ENCODE measurements around the gene DCAF11. TPM values are rescaled to one million over a fixed set of nuclear protein-coding genes. Genes with fewer than 3 reads are reported as not detected.

DCAF11 gene
- 42.9 and 54.3 TPM in 2 replicates for total RNA-seq

GRCh38 chr14:24114532-24115421, at the start of gene DCAF11, which contains the start of gene NRL:
DCAF11 (plus strand) TSS chr14:24114777; CDS start chr14:24115595, 818 bp downstream.
NRL (minus strand) TSS chr14:24114949; CDS start chr14:24082848, 32,101 bp downstream.

DNA sequence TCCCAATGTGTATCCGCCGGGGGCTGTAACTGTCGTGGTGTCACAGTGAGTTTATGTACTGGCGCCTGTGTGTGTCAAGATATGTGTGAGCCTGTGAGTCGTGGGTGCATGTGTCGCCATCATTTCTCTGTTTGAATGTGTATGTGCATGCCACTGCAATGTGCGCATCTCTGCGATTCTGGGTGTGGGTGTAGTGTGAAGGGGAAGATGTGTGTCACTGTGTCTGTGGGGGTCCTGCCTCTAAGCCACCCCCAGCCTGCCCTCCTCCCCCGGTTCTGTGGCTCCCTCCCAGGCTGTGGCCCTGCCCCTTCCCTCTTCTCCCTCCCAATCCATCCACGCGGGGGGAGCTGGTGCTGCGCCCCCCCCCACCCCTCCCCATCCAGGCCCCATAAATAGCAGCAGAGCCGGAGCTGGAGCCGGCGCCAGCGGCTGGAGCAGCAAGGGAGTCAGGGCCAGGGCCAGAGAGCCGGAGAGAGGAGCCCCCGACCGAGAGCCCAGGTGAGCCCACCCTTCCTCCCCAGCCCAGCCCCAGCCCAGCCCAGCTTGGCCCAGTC, 43.4 kb upstream of the DCAF11 start, which contains the start of gene CPNE6:
CPNE6 (plus strand) TSS at position 419 of the 554 bp plus-strand sequence. CDS start 1,375 bp downstream, outside the sequence.

GRCh38 chr14:24093901-24094840, 20.4 kb upstream of the DCAF11 start, which contains the start of gene PCK2:
PCK2 (plus strand) TSS chr14:24094311; CDS start chr14:24094406, 95 bp downstream.

GRCh38 chr14:24130380-24130716, 15.8 kb downstream of the DCAF11 start, which contains the start of gene FITM1:
FITM1 (plus strand) TSS chr14:24130659; CDS start chr14:24131564, 905 bp downstream.

GRCh38 chr14:24135834-24136683, 21.5 kb downstream of the DCAF11 start, which contains the start of gene PSME1:
PSME1 (plus strand) TSS chr14:24136194; CDS start chr14:24136263, 69 bp downstream.

DNA sequence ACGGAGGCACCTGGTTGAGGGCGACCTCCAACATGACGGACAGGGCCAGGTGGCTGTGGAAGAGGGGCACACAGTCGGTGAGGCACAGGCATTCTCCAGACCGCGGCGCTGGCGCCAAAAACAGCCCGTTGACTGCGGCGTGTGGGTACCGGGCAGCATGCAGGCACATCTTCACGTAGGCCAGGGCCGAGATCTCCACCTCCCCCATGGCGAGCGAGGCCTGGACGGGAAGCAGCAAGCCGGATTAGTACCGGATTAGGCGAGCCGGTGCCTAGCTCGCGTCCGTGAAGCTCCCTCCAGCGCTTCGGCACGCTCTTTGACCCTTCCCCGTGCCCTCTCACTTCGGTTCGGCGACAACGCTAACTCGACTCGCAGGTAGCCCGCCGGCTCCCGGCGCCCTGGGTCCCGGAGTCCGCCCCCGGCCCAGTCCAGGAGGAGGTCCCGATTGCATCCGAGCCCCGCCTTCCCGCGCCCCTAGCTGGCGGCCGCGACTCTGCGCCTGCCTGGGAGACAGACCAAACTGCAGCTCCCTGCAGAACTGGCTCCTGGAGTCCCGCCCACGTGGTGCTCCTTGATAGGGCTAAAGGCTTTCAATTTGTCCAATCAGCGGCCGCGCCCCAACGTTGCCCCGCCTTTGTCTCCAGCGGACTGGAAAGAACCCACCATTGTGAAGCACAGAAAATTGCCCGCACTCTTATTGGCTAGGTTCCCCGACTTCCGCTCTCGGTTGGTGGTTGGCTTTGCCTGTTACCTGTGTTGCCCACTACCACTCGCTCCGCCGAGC, 26.7 kb downstream of the DCAF11 start, which contains the start of gene EMC9:
EMC9 (minus strand) TSS at position 495 of the 784 bp plus-strand sequence; CDS start at position 208, 287 bp downstream.

GRCh38 chr14:24146453-24146977, 31.9 kb downstream of the DCAF11 start, which contains the start of gene PSME2:
PSME2 (minus strand) TSS chr14:24146610; CDS start chr14:24146581, 29 bp downstream.

GRCh38 chr14:24146978-24147760, 32.6 kb downstream of the DCAF11 start, which contains the start of gene RNF31:
RNF31 (plus strand) TSS chr14:24147498; CDS start chr14:24147699, 201 bp downstream.

DNA sequence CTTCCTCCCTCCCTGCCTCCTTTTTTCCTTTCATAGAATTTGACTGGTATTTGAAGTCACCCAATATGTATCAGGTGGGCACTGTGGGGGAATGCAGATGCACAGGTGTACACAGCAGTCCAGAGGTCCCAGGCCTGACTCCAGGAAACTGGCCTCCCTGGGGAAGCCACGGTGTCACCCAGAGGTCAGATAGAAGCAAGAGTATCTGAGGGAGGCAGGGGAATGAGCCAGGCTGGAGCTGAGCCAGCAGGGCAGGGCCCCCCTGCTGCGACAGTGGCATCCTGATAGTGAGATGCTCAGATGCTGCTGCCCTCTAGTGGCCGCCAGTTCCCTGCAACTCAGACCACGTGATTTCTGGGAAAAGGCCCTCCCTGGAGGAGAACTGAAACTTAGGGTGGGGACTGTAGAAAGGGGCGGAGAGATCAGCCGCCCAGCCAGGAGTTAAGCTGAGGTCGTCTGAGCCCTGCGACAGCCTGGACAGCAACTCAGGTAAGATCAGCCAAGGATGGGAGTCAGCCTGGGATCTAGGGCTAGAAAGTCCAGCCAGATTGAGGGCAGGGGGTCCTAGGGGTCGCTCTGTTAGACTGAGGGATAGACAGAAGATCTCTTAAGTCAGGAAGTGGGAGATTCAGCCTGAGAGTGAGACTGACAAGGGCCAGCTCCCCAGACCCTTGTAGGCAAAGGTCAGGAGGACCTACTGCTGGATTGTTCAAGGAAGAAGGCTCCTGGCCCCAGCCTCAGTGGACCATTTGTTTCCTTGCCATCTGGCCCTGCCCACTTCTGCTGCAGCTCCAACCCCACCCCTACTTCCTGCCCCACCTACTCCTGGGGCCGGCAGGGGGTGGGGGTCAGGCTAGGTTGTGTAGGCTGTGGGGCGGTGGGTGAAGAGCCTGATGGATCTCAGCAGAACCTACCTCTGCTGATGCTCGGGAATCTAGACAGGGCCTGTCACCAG, 46.5 kb downstream of the DCAF11 start, which contains the start of gene IRF9:
IRF9 (plus strand) TSS at position 416 of the 955 bp plus-strand sequence. CDS start 880 bp downstream, outside the sequence.

DNA sequence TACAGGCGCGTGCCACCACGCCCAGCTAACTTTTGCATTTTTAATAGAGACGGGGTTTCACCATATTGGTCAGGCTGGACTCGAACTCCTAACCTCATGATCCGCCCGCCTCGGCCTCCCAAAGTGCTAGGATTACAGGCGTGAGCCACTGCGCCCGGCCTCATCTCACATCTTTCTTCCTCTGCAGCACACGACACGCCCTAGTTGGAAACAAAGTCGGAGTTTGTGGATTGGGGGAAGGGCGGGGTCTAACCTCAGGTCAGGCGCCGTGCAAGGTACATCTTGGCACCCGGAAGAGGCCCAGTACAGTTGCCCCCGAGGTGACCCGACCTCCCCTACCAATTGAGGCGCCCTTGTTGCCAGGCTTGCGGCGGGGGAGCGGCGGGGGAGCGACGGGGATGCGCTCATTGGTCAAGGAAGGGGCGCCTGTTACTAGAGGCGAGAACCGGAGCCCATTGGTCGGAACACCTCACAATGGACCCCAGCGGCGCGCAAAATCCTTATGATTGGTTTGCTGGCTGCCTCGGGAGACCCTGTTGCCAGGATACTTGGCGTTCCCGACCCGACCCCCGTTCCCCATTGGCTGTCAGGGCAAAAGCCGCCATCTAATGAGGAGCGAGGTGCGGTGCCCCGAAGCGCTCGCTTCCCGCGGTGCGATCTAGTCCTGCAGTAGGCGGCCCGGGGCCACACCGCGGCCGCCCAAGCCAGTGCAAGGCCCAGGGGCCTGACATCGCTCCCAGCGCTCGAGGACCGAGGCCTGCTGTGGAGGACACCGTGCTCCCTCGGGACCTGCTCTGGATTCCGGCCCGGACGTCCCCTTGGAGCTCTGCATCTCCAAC, 57.1 kb downstream of the DCAF11 start, which contains the start of gene REC8:
REC8 (plus strand) TSS at position 659 of the 839 bp plus-strand sequence. CDS start 473 bp downstream, outside the sequence.

Small RNAs within 50 kb of the gene (small RNA-seq; reads per million reads assigned to genes)
- gene IRF9 (ENCODE audit: low replicate concordance) (not detected), gene RNA5SP383 (ENCODE audit: low replicate concordance) (0.46 reads per million, percentile 15 among the genes with 10 or more reads in this experiment)

Other genes starting within 250 kb of the DCAF11 start
- gene DHRS4, start 161.0 kb upstream of the DCAF11 start, total RNA-seq: 23.8 and 49.9 TPM in 2 replicates
- 3.3 and 9.6 TPM in 2 replicates for gene DHRS4L2, start 125.8 kb upstream of the DCAF11 start, total RNA-seq
- gene CARMIL3, start 62.8 kb upstream of the DCAF11 start, total RNA-seq: under 0.01 TPM in 1 of 2 replicates, not detected in the other
- gene CPNE6, start 43.2 kb upstream of the DCAF11 start, total RNA-seq: under 0.01 TPM in 1 of 2 replicates, not detected in the other
- 10.3 and 48.8 TPM in 2 replicates for gene PCK2, start 20.5 kb upstream of the DCAF11 start, total RNA-seq
- gene NRL, start 172 bp downstream of the DCAF11 start, total RNA-seq: 0.72 and 1.3 TPM in 2 replicates
- 0.44 TPM in 1 of 2 replicates, not detected in the other for gene FITM1, start 15.9 kb downstream of the DCAF11 start, total RNA-seq
- 51.5 and 134 TPM in 2 replicates for gene PSME1, start 21.4 kb downstream of the DCAF11 start, total RNA-seq
- gene EMC9, start 26.8 kb downstream of the DCAF11 start, total RNA-seq: 14.3 and 14.9 TPM in 2 replicates
- 71.8 and 89.9 TPM in 2 replicates for gene PSME2, start 31.8 kb downstream of the DCAF11 start, total RNA-seq
- gene RNF31, start 32.7 kb downstream of the DCAF11 start, total RNA-seq: 57.8 and 65.3 TPM in 2 replicates
- 58.9 and 78.3 TPM in 2 replicates for gene IRF9, start 46.5 kb downstream of the DCAF11 start, total RNA-seq
- 4.6 and 5.2 TPM in 2 replicates for gene REC8, start 57.3 kb downstream of the DCAF11 start, total RNA-seq
- gene IPO4, start 74.0 kb downstream of the DCAF11 start, total RNA-seq: 45.1 and 87.8 TPM in 2 replicates
- gene TM9SF1, start 80.7 kb downstream of the DCAF11 start, total RNA-seq: 89.9 and 103 TPM in 2 replicates
- 0.14 and 0.22 TPM in 2 replicates for gene TSSK4, start 90.9 kb downstream of the DCAF11 start, total RNA-seq
- gene CHMP4A, start 98.7 kb downstream of the DCAF11 start, total RNA-seq: 21.9 and 50.8 TPM in 2 replicates
- gene MDP1, start 101.3 kb downstream of the DCAF11 start, total RNA-seq: 9.9 and 11.6 TPM in 2 replicates
- gene NEDD8, start 117.6 kb downstream of the DCAF11 start, total RNA-seq: 86.8 and 89.3 TPM in 2 replicates
- gene GMPR2, start 118.2 kb downstream of the DCAF11 start, total RNA-seq: 78.6 and 87.8 TPM in 2 replicates
- 46.6 and 73.7 TPM in 2 replicates for gene TINF2, start 127.8 kb downstream of the DCAF11 start, total RNA-seq
- 1.5 and 3.4 TPM in 2 replicates for gene TGM1, start 148.4 kb downstream of the DCAF11 start, total RNA-seq
- 37.9 and 45.2 TPM in 2 replicates for gene RABGGTA, start 156.8 kb downstream of the DCAF11 start, total RNA-seq
- gene DHRS1, start 185.0 kb downstream of the DCAF11 start, total RNA-seq: 12.7 and 23.0 TPM in 2 replicates
- 15.5 and 39.7 TPM in 2 replicates for gene NOP9, start 185.1 kb downstream of the DCAF11 start, total RNA-seq
- gene CIDEB, start 193.2 kb downstream of the DCAF11 start, total RNA-seq: 0.22 and 1.0 TPM in 2 replicates
- gene LTB4R2, start 195.4 kb downstream of the DCAF11 start, total RNA-seq: 5.6 and 7.7 TPM in 2 replicates
- 0.88 and 1.0 TPM in 2 replicates for gene LTB4R, start 196.7 kb downstream of the DCAF11 start, total RNA-seq
- gene ADCY4, start 220.3 kb downstream of the DCAF11 start, total RNA-seq: 0.66 and 3.1 TPM in 2 replicates
- not detected in 2 replicates for gene RIPK3, start 225.2 kb downstream of the DCAF11 start, total RNA-seq

All from placental pericyte (primary cell).